Activated CD4-positive, alpha-beta T cell treated with anti-CD3 and anti-CD28 coated beads for 4 hours (primary cell): ENCODE measurements around the gene SLC16A12.
"Not testable (repeated sequence)": the region's sequence is repeated elsewhere in the genome, so short reads cannot be mapped to it uniquely, and the experiment has no call there.

Experiments
- DNase-seq, 2 donors: peaks; one replicate each; pipeline ENCODE4 v3.0.0-alpha.2; 2020

The SLC16A12 gene

DNA sequence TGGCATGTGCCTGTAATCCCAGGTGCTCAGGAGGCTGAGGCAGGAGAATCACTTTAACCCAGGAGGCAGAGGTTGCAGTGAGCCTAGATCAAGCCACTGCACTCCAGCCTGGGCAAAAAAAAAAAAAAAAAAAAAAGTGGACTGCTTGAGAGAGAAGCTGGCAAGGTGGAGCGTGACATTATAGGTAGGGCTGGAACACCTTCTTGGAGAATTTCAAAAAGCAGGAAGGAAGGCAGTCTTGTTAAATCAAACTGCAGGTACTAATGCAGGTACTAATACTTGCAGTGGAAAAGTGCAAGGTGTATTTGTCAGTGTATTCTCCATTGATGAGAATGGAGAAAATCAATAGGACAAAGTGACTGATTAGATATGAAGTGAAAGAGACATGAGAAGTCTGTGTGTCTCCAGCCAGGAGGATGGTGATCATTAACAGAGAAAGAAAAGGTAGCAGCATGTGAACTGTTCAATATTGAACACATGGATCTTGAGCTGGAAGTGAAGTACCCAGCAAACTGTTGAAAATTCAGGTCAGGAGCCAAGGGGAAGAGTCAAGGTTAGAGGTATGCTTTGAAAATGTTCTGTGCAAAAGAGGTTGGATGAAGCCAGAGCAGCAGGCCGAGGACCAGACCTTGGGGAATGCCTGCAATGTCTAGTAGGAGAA, 12.6 kb upstream of the SLC16A12 start:
- no peak for DNase-seq

DNA sequence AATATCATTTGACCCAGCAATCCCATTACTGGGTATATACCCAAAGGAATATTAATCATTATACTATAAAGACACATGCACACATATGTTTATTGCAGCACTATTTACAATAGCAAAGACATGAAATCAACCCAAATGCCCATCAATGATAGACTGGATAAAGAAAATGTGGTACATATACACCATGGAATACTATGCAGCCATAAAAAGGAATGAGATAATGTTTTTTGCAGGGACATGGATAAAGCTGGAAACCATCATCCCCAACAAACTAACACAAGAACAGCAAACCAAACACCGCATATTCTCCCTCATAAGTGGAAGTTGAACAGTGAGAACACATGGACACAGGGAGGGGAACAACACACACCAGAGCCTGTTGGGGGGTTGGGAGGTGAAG, 11.3 kb upstream of the SLC16A12 start:
- DNase-seq = not testable (repeated sequence)

DNA sequence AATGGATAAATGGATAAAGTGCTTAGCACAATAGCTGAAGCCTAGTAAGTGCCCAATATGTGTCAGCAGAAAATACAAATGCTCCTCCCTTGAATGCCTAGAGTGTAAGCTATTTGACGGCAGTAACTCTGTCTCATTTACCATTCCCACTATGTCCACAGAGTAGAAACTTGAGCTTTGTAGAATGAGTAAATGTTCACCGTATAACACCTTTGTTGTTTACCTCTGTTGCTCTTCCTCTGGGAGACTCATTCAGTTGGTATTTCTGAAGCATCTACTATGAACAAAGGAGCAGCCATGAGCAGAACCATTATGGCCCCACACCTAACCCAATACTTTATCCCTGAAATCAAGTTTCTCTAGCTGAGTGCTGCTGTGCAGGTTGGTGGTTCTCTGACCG, 8.4 kb upstream of the SLC16A12 start:
- no peak for DNase-seq

GRCh38 chr10:89540420-89540949, 5.1 kb upstream of the SLC16A12 start:
- no peak for DNase-seq

DNA sequence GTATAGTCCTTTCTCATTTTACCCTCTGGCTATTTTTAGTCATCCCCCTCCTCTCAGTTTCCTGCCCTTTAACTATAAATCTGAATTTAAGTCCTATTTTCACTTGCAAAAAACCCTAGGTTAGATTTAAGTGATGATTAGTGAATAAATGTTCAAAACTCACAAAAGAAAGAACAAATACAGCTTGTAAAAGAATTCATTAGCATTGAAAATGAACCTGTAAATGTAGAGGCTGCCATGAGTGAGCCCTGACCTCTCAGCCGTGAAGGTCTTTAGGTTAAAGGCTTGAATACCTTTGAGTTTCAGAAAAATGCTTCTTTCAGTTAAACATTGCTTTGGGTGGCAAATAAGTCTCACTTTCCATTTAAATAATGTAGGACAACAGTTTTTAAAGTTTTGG, 2.0 kb upstream of the SLC16A12 start:
- DNase-seq = no peak

GRCh38 chr10:89536013-89536354, 590 bp upstream of the SLC16A12 start:
- DNase-seq = no peak

DNA sequence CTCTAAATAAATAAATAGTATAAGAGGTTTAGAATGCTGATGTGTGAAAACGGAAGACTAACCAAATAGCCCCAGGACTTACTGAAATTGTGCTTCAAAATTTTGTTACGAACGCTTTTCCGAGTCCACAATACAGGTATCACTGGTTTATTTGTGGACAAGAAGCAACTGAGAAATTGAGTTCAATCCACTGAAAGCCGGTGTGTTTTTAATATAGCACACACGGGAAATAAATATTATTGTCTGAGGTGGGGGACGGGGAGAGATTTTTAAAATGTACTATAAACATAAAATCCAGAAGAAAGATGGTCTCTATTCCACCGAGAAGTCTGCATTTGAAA, 598 bp downstream of the SLC16A12 start:
- no peak for DNase-seq

GRCh38 chr10:89532476-89532875, 2.9 kb downstream of the SLC16A12 start:
- DNase-seq = no peak

GRCh38 chr10:89531359-89531758, 4.0 kb downstream of the SLC16A12 start:
- DNase-seq = no peak

GRCh38 chr10:89529711-89530110, 5.7 kb downstream of the SLC16A12 start:
- DNase-seq = not testable (repeated sequence)

GRCh38 chr10:89526358-89526757, 9.0 kb downstream of the SLC16A12 start:
- DNase-seq = no peak

- no peak for DNase-seq
Observed at GRCh38 chr10:89525556-89525955, 9.8 kb downstream of the SLC16A12 start.

- no peak for DNase-seq
Observed at GRCh38 chr10:89524279-89524678, 11.1 kb downstream of the SLC16A12 start.

- DNase-seq = no peak
Observed at GRCh38 chr10:89523274-89523673, 12.1 kb downstream of the SLC16A12 start.

DNA sequence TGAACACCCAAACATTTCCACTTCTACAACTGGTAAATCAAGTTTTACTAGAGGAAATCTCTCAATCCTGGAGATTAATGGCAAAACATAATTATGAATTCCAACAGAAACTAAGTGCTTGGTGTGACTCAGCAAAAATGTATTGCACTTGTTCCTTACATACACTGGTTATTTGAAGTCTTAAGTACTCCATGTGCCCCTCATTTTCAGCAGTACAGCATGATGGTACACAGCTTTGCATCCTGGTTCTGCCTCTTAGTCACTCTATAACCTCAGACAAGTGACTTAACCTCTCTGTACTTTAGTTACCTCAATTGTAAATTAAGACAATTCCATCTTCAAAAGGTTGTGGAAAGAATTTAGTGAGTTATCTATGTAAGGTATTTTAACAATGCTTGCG, 12.9 kb downstream of the SLC16A12 start:
- DNase-seq = no peak

GRCh38 chr10:89521368-89521767, 14.0 kb downstream of the SLC16A12 start:
- no peak for DNase-seq

DNA sequence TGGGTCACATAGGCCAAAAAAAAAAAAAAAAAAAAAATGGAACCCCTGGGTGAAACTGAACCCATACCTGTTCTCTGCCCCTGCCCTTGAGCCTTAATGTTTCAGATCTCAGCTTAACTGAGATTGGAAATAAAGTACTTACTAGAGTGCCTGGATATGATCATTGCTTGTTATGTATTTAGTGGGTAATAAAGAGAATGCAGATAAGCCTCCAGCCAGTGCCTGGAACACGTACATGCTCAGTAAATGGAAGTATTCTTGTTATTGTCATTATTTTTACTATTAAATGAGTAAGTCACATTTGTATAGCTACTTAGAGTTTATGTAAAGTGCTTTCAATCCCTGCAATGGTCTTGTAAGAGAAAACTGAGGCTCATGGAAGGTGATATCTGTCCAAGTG, 14.7 kb downstream of the SLC16A12 start:
- no peak for DNase-seq

GRCh38 chr10:89518876-89519842, 16.2 kb downstream of the SLC16A12 start:
- DNase-seq = no peak

- no peak for DNase-seq
Observed at GRCh38 chr10:89518108-89518507, 17.3 kb downstream of the SLC16A12 start.

- no peak for DNase-seq
Observed at GRCh38 chr10:89516149-89516832, 19.1 kb downstream of the SLC16A12 start.

DNA sequence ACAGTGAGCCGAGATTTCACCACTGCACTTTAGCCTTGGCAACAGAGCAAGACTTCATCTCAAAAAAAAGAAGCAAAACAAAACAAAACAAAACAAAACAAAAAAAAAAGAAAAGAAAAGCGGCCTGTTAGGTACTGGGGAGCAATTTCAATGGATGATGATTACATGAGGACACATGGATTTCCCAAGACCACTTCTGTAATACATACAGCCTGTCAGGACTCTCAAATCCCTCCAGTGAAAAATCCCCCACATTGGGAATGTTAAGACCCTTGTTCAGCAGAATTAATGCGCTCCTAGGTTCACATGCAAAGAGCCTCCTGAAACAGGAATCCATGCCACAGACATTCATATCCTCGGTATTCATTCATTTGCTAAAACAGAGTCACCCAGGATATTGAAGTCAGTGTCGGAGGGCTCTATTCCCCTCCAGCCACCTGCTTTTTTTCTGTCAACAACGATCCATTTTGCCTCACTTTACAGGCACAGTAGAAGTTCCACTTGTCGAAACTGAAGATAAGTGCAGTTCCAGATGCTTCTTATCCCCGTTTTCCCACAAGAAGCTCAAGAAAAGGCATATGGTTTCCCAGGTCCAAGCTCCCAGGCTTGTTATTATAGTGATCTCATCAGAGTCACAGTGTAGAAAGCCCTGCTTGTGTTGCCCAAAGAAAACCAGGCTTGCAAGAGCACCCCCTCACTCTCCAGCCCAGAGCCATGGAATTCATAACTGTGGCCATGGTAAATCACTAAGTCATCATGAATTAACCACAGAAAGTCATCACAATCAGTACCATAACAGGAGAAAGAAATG, 20.2 kb downstream of the SLC16A12 start:
- no peak for DNase-seq

DNA sequence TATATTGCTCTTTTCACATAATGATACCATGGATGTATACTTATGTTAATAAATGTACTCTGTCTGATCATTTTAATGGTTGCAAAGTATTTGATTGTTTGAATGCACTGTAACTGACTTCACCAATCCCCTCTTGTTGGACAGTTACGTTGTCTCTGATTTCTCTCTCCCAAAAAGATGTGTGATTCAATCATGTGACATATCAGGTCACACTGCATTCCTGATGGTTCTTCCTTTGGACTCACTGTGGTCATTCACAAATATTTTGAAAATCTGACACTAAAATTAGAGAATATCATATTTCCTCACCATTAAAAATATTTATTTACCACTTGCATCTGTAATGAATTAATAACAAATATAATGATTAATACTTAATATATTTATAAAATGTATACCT, 22.2 kb downstream of the SLC16A12 start:
- no peak for DNase-seq
